HepG2 (cell line): ENCODE results near the gene ZSWIM5. TPM values are rescaled to one million over a fixed set of nuclear protein-coding genes. Genes with fewer than 3 reads are reported as not detected.
A peak's percentile ranks its signal among the peaks of the same experiment; 100 is the strongest.

Experiments
- CHCHD3 ChIP-seq: sonication (generic); formaldehyde crosslinking; IDR thresholded peaks from 2 replicates; pipeline ENCODE4 v1.8.0; 2022; ENCODE audit warnings: mild to moderate bottlenecking, missing genetic modification reagents, moderate library complexity
- FOXC1 ChIP-seq: sonication (generic); formaldehyde crosslinking; IDR thresholded peaks from 2 replicates; pipeline ENCODE4 v1.8.0; 2022; ENCODE audit warnings: mild to moderate bottlenecking, missing genetic modification reagents, borderline replicate concordance
- FOXJ3 ChIP-seq: sonication (generic); formaldehyde crosslinking; IDR thresholded peaks from 2 replicates; pipeline ENCODE4 v1.4.0; 2020; ENCODE audit warnings: missing genetic modification reagents, mild to moderate bottlenecking, borderline replicate concordance
- FOXM1 ChIP-seq: sonication (generic); formaldehyde crosslinking; IDR thresholded peaks from 2 replicates; pipeline ENCODE4 v1.5.0; 2020; ENCODE audit warnings: missing genetic modification reagents
- GRHL1 ChIP-seq: sonication (generic); formaldehyde crosslinking; conservative IDR thresholded peaks from 2 replicates; pipeline ENCODE4 v1.8.0; 2022; ENCODE audit warnings: missing genetic modification reagents
- KDM2A ChIP-seq: sonication (generic); formaldehyde crosslinking; IDR thresholded peaks from 2 replicates; pipeline ENCODE4 v1.4.0; 2020; ENCODE audit warnings: low read depth, missing genetic modification reagents, borderline replicate concordance
- LCORL ChIP-seq, 2 experiments: fragments of 450-650 bp in 1 of 2; sonication (generic) in 1 of 2; formaldehyde crosslinking in 1 of 2; IDR thresholded peaks; 2 replicates each; pipeline versions ENCODE4 v1.5.0 to v1.6.1; 2017 to 2020; ENCODE audit warnings: antibody characterized with exemption in 1 of 2, missing genetic modification reagents in 1 of 2
- MED8 ChIP-seq: sonication (generic); formaldehyde crosslinking; IDR thresholded peaks from 2 replicates; pipeline ENCODE4 v1.8.1; 2023; ENCODE audit warnings: mild to moderate bottlenecking, missing genetic modification reagents; ENCODE audit not compliant: insufficient replicate concordance
- MIER3 ChIP-seq: IDR thresholded peaks from 2 replicates; pipeline ENCODE4 v1.6.1; 2016; ENCODE audit warnings: missing compliant biosample characterization, borderline replicate concordance
- PCBP1 ChIP-seq: fragments of 200-400 bp; formaldehyde crosslinking; IDR thresholded peaks from 2 replicates; pipeline ENCODE4 v1.6.1; 2017; ENCODE audit warnings: mild to moderate bottlenecking, low read depth, low read length, borderline replicate concordance
- PRPF4 ChIP-seq: fragments of 200-400 bp; formaldehyde crosslinking; IDR thresholded peaks from 2 replicates; pipeline ENCODE4 v1.6.1; 2016; ENCODE audit warnings: low read length, low read depth; ENCODE audit not compliant: poor library complexity, severe bottlenecking
- SMARCE1 ChIP-seq: fragments of 450-650 bp; IDR thresholded peaks from 2 replicates; pipeline ENCODE4 v1.6.1; 2017; ENCODE audit warnings: borderline replicate concordance
- SP1 ChIP-seq, 2 experiments: fragments of 450-650 bp in 1 of 2; sonication (generic) in 1 of 2; formaldehyde crosslinking in 1 of 2; IDR thresholded peaks; 2 replicates each; pipeline versions ENCODE4 v1.4.0 to v1.6.1; 2016 to 2020; ENCODE audit warnings: missing genetic modification reagents in 1 of 2
- STAT6 ChIP-seq: sonication (generic); formaldehyde crosslinking; IDR thresholded peaks from 2 replicates; pipeline ENCODE4 v1.4.0; 2020; ENCODE audit warnings: missing genetic modification reagents, mild to moderate bottlenecking, borderline replicate concordance
- ZBTB21 ChIP-seq: sonication (generic); formaldehyde crosslinking; IDR thresholded peaks from 2 replicates; pipeline ENCODE4 v1.4.0; 2020; ENCODE audit warnings: missing genetic modification reagents
- polyA plus RNA-seq, 8 experiments: library from polyadenylated mRNA; depleted of rRNA in 3 of 8; stranded (reverse) in 7 of 8; unstranded in 1 of 8; fragments of >200 nt; fragmentation: Illumina TruSeq in 4 of 8; extraction: Trizol in 4 of 8; gene quantifications; 2 replicates each; pipeline versions ENCODE4 v1.2.1 to v1.2.3, GENCODE V29; 2011 to 2016; ENCODE audit warnings: low read depth in 4 of 8, missing spikeins in 1 of 8, mixed read lengths in 1 of 8; ENCODE audit not compliant: insufficient read depth in 1 of 8
- total RNA-seq, 5 experiments: library from RNA; depleted of rRNA; stranded (reverse); fragments of >200 nt; fragmentation: Illumina TruSeq; extraction: Trizol; gene quantifications; 2 replicates each; pipeline ENCODE4 v1.2.3, GENCODE V29; 2016; ENCODE audit warnings: low read depth in 1 of 5
- TF ChIP-seq, protein P1 (sequence below): sonication (generic); formaldehyde crosslinking; IDR thresholded peaks from 2 replicates; pipeline ENCODE4 v1.4.0; 2020; ENCODE audit warnings: missing genetic modification reagents
- TF ChIP-seq, protein P2 (sequence below): IDR thresholded peaks from 2 replicates; pipeline ENCODE4 v1.6.1; 2012; ENCODE audit warnings: low read depth, low read length, improper control_type of control experiment

ZSWIM5 gene
- total and polyA plus RNA-seq, 2 of the 13 experiments (the other 11 are each of a cell fraction or from before 2014, with no cell fraction given) = 11.0 to 20.6 TPM

GRCh38 chr1:45010855-45011811 is 195.3 kb downstream of the ZSWIM5 start, which contains the start of gene HECTD3 (continued):
- TF ChIP-seq STAT6 (CRISPR knock-in tag) (no peak), FOXM1 (CRISPR knock-in tag) (no peak), ZBTB21 (CRISPR knock-in tag) (no peak), SMARCE1 (no peak), FOXJ3 (CRISPR knock-in tag) (no peak), LCORL (IDR thresholded peaks at IDR 0.05) (no peak), LCORL (CRISPR knock-in tag; IDR thresholded peaks at IDR 0.05) (no peak), PRPF4 (no peak), KDM2A (CRISPR knock-in tag) (peak; percentile 62), MED8 (no peak), FOXC1 (no peak), CHCHD3 (CRISPR knock-in tag) (no peak), SP1 (IDR thresholded peaks at IDR 0.05) (no peak), SP1 (CRISPR knock-in tag; IDR thresholded peaks at IDR 0.05) (0 out of 2 replicates have a peak, but pooled peaks have one; percentile 19), PCBP1 (no peak), MIER3 (CRISPR knock-in tag) (no peak), GRHL1 (CRISPR knock-in tag) (no peak)
- TF ChIP-seq, protein P1, sequence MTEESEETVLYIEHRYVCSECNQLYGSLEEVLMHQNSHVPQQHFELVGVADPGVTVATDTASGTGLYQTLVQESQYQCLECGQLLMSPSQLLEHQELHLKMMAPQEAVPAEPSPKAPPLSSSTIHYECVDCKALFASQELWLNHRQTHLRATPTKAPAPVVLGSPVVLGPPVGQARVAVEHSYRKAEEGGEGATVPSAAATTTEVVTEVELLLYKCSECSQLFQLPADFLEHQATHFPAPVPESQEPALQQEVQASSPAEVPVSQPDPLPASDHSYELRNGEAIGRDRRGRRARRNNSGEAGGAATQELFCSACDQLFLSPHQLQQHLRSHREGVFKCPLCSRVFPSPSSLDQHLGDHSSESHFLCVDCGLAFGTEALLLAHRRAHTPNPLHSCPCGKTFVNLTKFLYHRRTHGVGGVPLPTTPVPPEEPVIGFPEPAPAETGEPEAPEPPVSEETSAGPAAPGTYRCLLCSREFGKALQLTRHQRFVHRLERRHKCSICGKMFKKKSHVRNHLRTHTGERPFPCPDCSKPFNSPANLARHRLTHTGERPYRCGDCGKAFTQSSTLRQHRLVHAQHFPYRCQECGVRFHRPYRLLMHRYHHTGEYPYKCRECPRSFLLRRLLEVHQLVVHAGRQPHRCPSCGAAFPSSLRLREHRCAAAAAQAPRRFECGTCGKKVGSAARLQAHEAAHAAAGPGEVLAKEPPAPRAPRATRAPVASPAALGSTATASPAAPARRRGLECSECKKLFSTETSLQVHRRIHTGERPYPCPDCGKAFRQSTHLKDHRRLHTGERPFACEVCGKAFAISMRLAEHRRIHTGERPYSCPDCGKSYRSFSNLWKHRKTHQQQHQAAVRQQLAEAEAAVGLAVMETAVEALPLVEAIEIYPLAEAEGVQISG (CRISPR knock-in tag) = peak; percentile 59
- TF ChIP-seq, protein P2, sequence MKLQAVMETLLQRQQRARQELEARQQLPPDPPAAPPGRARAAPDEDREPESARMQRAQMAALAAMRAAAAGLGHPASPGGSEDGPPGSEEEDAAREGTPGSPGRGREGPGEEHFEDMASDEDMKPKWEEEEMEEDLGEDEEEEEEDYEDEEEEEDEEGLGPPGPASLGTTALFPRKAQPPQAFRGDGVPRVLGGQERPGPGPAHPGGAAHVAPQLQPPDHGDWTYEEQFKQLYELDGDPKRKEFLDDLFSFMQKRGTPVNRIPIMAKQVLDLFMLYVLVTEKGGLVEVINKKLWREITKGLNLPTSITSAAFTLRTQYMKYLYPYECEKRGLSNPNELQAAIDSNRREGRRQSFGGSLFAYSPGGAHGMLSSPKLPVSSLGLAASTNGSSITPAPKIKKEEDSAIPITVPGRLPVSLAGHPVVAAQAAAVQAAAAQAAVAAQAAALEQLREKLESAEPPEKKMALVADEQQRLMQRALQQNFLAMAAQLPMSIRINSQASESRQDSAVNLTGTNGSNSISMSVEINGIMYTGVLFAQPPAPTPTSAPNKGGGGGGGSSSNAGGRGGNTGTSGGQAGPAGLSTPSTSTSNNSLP = no peak
